Endodermal cell (in vitro differentiated cells): ENCODE measurements around the gene COPZ1. TPM values are rescaled to one million over a fixed set of nuclear protein-coding genes. Genes with fewer than 3 reads are reported as not detected.

Experiments used
- DNase-seq: peaks from one replicate; pipeline ENCODE4 v3.0.0-alpha.2; 2017
- H3K27ac ChIP-seq: 2 replicates; pipeline ENCODE4 v1.5.1; 2013; ENCODE audit warnings: mild to moderate bottlenecking, low read depth, low read length, moderate library complexity
- H3K27me3 ChIP-seq: 2 replicates; pipeline ENCODE4 v1.6.1; 2013; ENCODE audit warnings: mild to moderate bottlenecking, low read length, moderate library complexity; ENCODE audit not compliant: insufficient read depth, control insufficient read depth, poor library complexity, severe bottlenecking
- H3K36me3 ChIP-seq: 2 replicates; pipeline ENCODE4 v1.7.0; 2013; ENCODE audit warnings: mild to moderate bottlenecking, low read length, moderate library complexity; ENCODE audit not compliant: control insufficient read depth, insufficient read depth
- H3K4me1 ChIP-seq: one replicate; pipeline ENCODE4 v1.7.0; 2013; ENCODE audit warnings: low read length; ENCODE audit not compliant: control insufficient read depth, insufficient read depth
- H3K4me3 ChIP-seq: 2 replicates; pipeline ENCODE4 v1.5.1; 2013; ENCODE audit warnings: mild to moderate bottlenecking, low read length, moderate library complexity
- H3K9ac ChIP-seq: 2 replicates; pipeline ENCODE4 v1.6.1; 2013; ENCODE audit warnings: mild to moderate bottlenecking, low read length, moderate library complexity; ENCODE audit not compliant: poor library complexity, severe bottlenecking; ENCODE audit errors: extremely low read depth
- H3K9me3 ChIP-seq: 2 replicates; pipeline ENCODE4 v1.6.1; 2013; ENCODE audit warnings: mild to moderate bottlenecking, low read length, moderate library complexity; ENCODE audit not compliant: control insufficient read depth
- H3K27ac Mint-ChIP-seq: 2 replicates; pipeline ENCODE4 v1.8.0; 2020; ENCODE audit warnings: mixed read lengths
- H3K27me3 Mint-ChIP-seq: 2 replicates; pipeline ENCODE4 v1.8.0; 2021; ENCODE audit warnings: mild to moderate bottlenecking, mixed read lengths; ENCODE audit not compliant: insufficient read depth
- H3K36me3 Mint-ChIP-seq: 2 replicates; pipeline ENCODE4 v1.8.0; 2020; ENCODE audit warnings: low read depth, mixed read lengths
- H3K4me1 Mint-ChIP-seq: 2 replicates; pipeline ENCODE4 v1.8.0; 2020; ENCODE audit warnings: mixed read lengths
- H3K4me3 Mint-ChIP-seq: 2 replicates; pipeline ENCODE4 v1.8.0; 2020; ENCODE audit warnings: mild to moderate bottlenecking, moderate library complexity, mixed read lengths
- H3K9me3 Mint-ChIP-seq: 2 replicates; pipeline ENCODE4 v1.8.0; 2020; ENCODE audit warnings: mild to moderate bottlenecking, mixed read lengths
- WGBS, 2 experiments: methylation state at CpG; one replicate each; pipeline versions ENCODE4 v1.1.5 to v1.1.7; 2013; ENCODE audit warnings: missing lambda C conversion rate in 2 of 2, mixed read lengths in 1 of 2; ENCODE audit not compliant: insufficient coverage in 1 of 2, insufficient read length in 1 of 2; 5-methylcytosine and 5-hydroxymethylcytosine counted together
- total RNA-seq, 2 donors: library from RNA; stranded (reverse); fragmentation: NEBNext Ultra II Directional in 1 of 2; extraction: Animal tissue kit (Norgen Biotek cat#: 25700) in 1 of 2; gene quantifications; 2 replicates in 1 of 2; 3 replicates in 1 of 2; pipeline ENCODE4 v1.2.1, GENCODE V29; 2021
- TF ChIP-seq, protein P1 (sequence below): fragments of 200-600 bp; sonication (generic); conservative IDR thresholded peaks from 2 replicates; pipeline ENCODE4 v1.5.0; 2021; ENCODE audit warnings: antibody characterized with exemption, mild to moderate bottlenecking

The COPZ1 gene
- total RNA-seq, 2 donors from 2014 or later = 153 to 183 TPM

GRCh38 chr12:54349036-54349435, 24.1 kb downstream of the COPZ1 start:
- H3K4me1 Mint-ChIP-seq = peaks cover 41% of the 10 kb centered on the region
- no peaks in the 10 kb centered on the region for H3K9me3 Mint-ChIP-seq
- no peak overlapping the region for H3K4me3 Mint-ChIP-seq
- Histone ChIP-seq H3K36me3 (peaks cover 63% of the 10 kb centered on the region), H3K27me3 (no peaks in the 10 kb centered on the region), H3K4me1 (peaks cover 24% of the 10 kb centered on the region), H3K27ac (peak overlapping the region; percentile 8), H3K9me3 (peaks cover under 1% of the 10 kb centered on the region), H3K9ac (no peak overlapping the region), H3K4me3 (no peak overlapping the region)
- no peak overlapping the region for H3K27ac Mint-ChIP-seq
- H3K36me3 Mint-ChIP-seq = peaks cover 52% of the 10 kb centered on the region
- no peaks in the 10 kb centered on the region for H3K27me3 Mint-ChIP-seq
- TF ChIP-seq, protein P1, sequence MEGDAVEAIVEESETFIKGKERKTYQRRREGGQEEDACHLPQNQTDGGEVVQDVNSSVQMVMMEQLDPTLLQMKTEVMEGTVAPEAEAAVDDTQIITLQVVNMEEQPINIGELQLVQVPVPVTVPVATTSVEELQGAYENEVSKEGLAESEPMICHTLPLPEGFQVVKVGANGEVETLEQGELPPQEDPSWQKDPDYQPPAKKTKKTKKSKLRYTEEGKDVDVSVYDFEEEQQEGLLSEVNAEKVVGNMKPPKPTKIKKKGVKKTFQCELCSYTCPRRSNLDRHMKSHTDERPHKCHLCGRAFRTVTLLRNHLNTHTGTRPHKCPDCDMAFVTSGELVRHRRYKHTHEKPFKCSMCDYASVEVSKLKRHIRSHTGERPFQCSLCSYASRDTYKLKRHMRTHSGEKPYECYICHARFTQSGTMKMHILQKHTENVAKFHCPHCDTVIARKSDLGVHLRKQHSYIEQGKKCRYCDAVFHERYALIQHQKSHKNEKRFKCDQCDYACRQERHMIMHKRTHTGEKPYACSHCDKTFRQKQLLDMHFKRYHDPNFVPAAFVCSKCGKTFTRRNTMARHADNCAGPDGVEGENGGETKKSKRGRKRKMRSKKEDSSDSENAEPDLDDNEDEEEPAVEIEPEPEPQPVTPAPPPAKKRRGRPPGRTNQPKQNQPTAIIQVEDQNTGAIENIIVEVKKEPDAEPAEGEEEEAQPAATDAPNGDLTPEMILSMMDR = no peak
- no peak for DNase-seq
- 88 to 96% methylated on average over 4 of the region's 4 CpGs for WGBS, 2 experiments

- peaks cover 59% of the 10 kb centered on the region for H3K36me3 ChIP-seq
- TF ChIP-seq, protein P1 = no peak
- no peak overlapping the region for H3K27ac Mint-ChIP-seq
- no peaks in the 10 kb centered on the region for H3K27me3 Mint-ChIP-seq
- no peak overlapping the region for H3K4me3 Mint-ChIP-seq
- DNase-seq = no peak
- peak overlapping the region; percentile 8 for H3K27ac ChIP-seq
- H3K4me3 ChIP-seq = no peak overlapping the region
- H3K9me3 Mint-ChIP-seq = no peaks in the 10 kb centered on the region
- peaks cover 24% of the 10 kb centered on the region for H3K4me1 ChIP-seq
- H3K36me3 Mint-ChIP-seq = peaks cover 50% of the 10 kb centered on the region
- H3K9me3 ChIP-seq = no peaks in the 10 kb centered on the region
- H3K27me3 ChIP-seq = no peaks in the 10 kb centered on the region
- H3K9ac ChIP-seq = no peak overlapping the region
- peaks cover 42% of the 10 kb centered on the region for H3K4me1 Mint-ChIP-seq
Measured at GRCh38 chr12:54349679-54350078, 24.7 kb downstream of the COPZ1 start.

DNA sequence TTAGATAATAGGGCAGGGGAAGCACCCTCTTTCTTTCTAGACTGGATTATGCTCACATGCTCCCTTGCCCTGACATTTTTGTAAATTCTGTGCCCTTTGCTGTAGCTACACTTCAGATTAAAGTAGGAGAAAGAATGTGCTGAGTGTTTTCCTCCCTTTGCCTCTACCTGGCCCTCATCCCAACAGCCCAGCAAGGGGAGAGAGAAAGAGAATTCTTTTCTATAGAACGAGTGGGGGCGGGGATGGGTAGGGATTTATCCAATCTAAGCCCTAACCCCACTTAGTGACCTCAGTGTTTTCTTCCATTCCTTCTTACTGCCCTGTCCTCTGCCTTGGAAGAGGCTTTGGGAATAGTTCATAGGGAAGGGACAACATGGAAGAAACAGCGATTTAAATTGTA, 25.8 kb downstream of the COPZ1 start:
- Mint-ChIP-seq H3K27me3 (no peaks in the 10 kb centered on the region), H3K36me3 (peaks cover 39% of the 10 kb centered on the region), H3K4me3 (peak overlapping the region; percentile 56), H3K4me1 (peaks cover 46% of the 10 kb centered on the region), H3K27ac (no peak overlapping the region), H3K9me3 (no peaks in the 10 kb centered on the region)
- H3K4me1 ChIP-seq = peaks cover 29% of the 10 kb centered on the region
- H3K9me3 ChIP-seq = no peaks in the 10 kb centered on the region
- no peak for DNase-seq
- no peak overlapping the region for H3K9ac ChIP-seq
- no peaks in the 10 kb centered on the region for H3K27me3 ChIP-seq
- H3K36me3 ChIP-seq = peaks cover 50% of the 10 kb centered on the region
- 40 to 54% methylated on average over 1 to 3 of the region's 3 CpGs for WGBS, 2 experiments
- TF ChIP-seq, protein P1 = no peak
- H3K4me3 ChIP-seq = no peak overlapping the region
- peak overlapping the region; percentile 97 for H3K27ac ChIP-seq
